Right lobe of liver (tissue), 4 donors: ENCODE data around the gene PHYHIPL.

Experiments used
- POLR2A ChIP-seq: fragments of 450-650 bp; IDR thresholded peaks from one replicate; pipeline ENCODE4 v1.6.1; 2017; ENCODE audit warnings: antibody characterized with exemption, mild to moderate bottlenecking
- TF ChIP-seq, protein P1 (sequence below), 4 donors: fragments of 200-600 bp in 3 of 4; fragments of 450-650 bp in 1 of 4; IDR thresholded peaks; one replicate each; pipeline versions ENCODE4 v1.5.1 to v1.8.0; 2016 to 2022; ENCODE audit warnings: antibody characterized with exemption in 4 of 4, mild to moderate bottlenecking in 2 of 4
- donor health status: DM: no; HTN: no; CAD: no.
- donor health status: DM: no; HTN: no; CAD: no.
- donor health status: DM: no; HTN: yes; CAD: no.

DNA sequence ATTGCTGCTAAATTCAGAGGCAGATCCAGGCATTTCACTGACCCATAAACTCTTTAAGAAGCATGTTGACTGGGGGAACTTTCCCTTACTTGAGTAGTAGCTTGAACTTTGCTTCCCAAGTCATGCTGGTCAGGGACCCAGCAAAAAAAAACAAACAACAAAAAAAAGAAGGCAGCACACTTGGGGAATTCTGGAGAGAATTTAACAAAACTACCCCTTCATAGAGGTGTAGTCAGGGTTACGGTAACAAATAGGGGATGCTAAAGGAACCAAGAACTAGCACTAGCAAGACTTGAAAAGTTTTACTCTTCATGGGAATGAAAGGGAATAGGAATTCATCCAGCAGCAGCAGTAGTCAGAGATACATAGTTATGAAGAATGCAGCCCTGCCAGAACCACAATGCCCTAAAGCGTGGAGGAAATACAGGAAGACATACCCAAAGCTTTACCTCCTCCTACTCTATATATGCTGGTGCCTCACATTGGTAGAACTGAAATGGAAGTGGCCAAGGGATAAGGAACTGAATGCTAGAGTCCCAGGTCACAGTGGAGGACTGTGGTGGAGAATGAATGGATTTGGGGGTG is 67.3 kb downstream of the PHYHIPL start:
- TF ChIP-seq, protein P1, sequence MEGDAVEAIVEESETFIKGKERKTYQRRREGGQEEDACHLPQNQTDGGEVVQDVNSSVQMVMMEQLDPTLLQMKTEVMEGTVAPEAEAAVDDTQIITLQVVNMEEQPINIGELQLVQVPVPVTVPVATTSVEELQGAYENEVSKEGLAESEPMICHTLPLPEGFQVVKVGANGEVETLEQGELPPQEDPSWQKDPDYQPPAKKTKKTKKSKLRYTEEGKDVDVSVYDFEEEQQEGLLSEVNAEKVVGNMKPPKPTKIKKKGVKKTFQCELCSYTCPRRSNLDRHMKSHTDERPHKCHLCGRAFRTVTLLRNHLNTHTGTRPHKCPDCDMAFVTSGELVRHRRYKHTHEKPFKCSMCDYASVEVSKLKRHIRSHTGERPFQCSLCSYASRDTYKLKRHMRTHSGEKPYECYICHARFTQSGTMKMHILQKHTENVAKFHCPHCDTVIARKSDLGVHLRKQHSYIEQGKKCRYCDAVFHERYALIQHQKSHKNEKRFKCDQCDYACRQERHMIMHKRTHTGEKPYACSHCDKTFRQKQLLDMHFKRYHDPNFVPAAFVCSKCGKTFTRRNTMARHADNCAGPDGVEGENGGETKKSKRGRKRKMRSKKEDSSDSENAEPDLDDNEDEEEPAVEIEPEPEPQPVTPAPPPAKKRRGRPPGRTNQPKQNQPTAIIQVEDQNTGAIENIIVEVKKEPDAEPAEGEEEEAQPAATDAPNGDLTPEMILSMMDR (IDR thresholded peaks at IDR 0.05), result no peak
- no peak for TF ChIP-seq POLR2A
